HS-5 (cell line): ENCODE data around the gene KLF9.
"Not testable (repeated sequence)": the region's sequence is repeated elsewhere in the genome, so short reads cannot be mapped to it uniquely, and the experiment has no call there.

Experiments
- DNase-seq: peaks from one replicate; pipeline ENCODE4 v3.0.0-alpha.2; 2012; ENCODE audit warnings: low read depth

Gene KLF9

GRCh38 chr9:70403618-70404025 is 10.8 kb downstream of the KLF9 start:
- DNase-seq: no peak

GRCh38 chr9:70403166-70403565 is 11.3 kb downstream of the KLF9 start:
- DNase-seq: no peak

GRCh38 chr9:70402213-70402612 is 12.2 kb downstream of the KLF9 start:
- DNase-seq: no peak

GRCh38 chr9:70401241-70401640 is 13.2 kb downstream of the KLF9 start:
- not testable (repeated sequence) for DNase-seq

GRCh38 chr9:70400107-70400892 is 14.2 kb downstream of the KLF9 start:
- DNase-seq: no peak

GRCh38 chr9:70399141-70399540 is 15.3 kb downstream of the KLF9 start:
- DNase-seq: no peak

GRCh38 chr9:70398145-70398556 is 16.3 kb downstream of the KLF9 start:
- no peak for DNase-seq

GRCh38 chr9:70395652-70396051 is 18.8 kb downstream of the KLF9 start:
- no peak for DNase-seq

GRCh38 chr9:70392850-70393249 is 21.6 kb downstream of the KLF9 start:
- no peak for DNase-seq

- no peak for DNase-seq
Measured at GRCh38 chr9:70392189-70392588, 22.3 kb downstream of the KLF9 start.

GRCh38 chr9:70390933-70391341 is 23.5 kb downstream of the KLF9 start:
- DNase-seq: no peak

- DNase-seq: no peak
Measured at GRCh38 chr9:70389621-70390266, 24.7 kb downstream of the KLF9 start.

- DNase-seq: no peak
Measured at GRCh38 chr9:70389188-70389587, 25.3 kb downstream of the KLF9 start.

GRCh38 chr9:70387663-70388062 is 26.8 kb downstream of the KLF9 start:
- DNase-seq: no peak

GRCh38 chr9:70385426-70385825 is 29.0 kb downstream of the KLF9 start:
- DNase-seq: no peak

- DNase-seq: no peak
Measured at GRCh38 chr9:70382709-70383605, 31.5 kb downstream of the KLF9 start.

GRCh38 chr9:70382046-70382708 is 32.3 kb downstream of the KLF9 start:
- DNase-seq: no peak

- no peak for DNase-seq
Measured at GRCh38 chr9:70374962-70375618, 39.4 kb downstream of the KLF9 start.

GRCh38 chr9:70367305-70367930 is 47.0 kb downstream of the KLF9 start:
- DNase-seq: no peak

GRCh38 chr9:70363760-70364159 is 50.7 kb downstream of the KLF9 start:
- DNase-seq: no peak

GRCh38 chr9:70362952-70363351 is 51.5 kb downstream of the KLF9 start:
- peak; percentile 10 for DNase-seq
